ENCODE measurements around the gene TCF7L2. TPM values are rescaled to one million over a fixed set of nuclear protein-coding genes. Genes with fewer than 3 reads are reported as not detected.

The TCF7L2 gene
- total and polyA plus RNA-seq, 9 donors, result 14.9 to 77.3 (median 51.5) TPM

DNA sequence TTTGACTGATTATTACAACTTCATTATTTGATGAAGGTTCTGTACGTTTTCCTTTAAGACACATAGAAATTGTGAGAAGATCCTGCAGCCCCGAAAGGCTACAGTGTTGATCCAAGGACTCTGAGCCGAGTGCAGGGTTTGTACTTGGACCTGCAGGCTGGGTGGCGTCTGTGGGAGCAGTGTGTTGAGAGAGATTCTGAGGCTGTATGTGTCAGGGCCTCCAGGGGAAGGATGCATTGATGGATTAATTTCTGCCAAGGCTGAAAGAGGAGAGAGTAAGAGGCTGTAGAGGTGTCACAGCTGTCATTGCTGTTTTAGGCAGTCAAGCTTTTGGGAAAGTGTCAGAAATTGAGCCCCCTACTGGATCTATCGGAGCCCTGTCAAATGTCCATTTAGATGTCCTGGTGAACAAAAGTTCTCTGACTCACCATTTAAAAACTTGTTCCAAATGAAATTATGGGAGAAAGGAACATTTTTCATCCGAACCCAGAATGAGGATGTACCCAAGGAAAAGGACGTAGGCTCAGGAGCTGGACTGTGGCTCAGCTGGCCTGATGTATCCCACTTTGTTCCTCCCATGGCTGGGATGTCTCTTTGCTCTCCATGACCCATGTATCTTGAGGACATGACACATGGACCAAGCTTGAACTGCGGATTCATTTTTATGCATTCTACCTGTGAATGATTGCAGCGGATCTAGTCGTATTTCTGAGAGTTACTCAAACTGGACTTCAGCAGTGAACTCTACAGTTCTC, 102.2 kb downstream of the TCF7L2 start:
- 63% methylated on average over 4 of the region's 10 CpGs for WGBS (ENCODE audit: insufficient coverage)
- DNase-seq, result peak; percentile 40
- Histone ChIP-seq H3K4me1 (ENCODE audit: control insufficient read depth, insufficient read depth, low read length) (peaks cover 24% of the 10 kb centered on the region), H3K9me3 (replicated peaks; ENCODE audit: control insufficient read depth, low read depth, low read length) (no peaks in the 10 kb centered on the region), H3K27me3 (ENCODE audit: control insufficient read depth, insufficient read depth, low read length) (no peaks in the 10 kb centered on the region), H3K36me3 (ENCODE audit: control insufficient read depth, insufficient read depth, low read length) (peaks cover 11% of the 10 kb centered on the region), H3K27ac (ENCODE audit: low read length) (no peak overlapping the region), H3K4me3 (ENCODE audit: low read length) (no peak overlapping the region)

DNA sequence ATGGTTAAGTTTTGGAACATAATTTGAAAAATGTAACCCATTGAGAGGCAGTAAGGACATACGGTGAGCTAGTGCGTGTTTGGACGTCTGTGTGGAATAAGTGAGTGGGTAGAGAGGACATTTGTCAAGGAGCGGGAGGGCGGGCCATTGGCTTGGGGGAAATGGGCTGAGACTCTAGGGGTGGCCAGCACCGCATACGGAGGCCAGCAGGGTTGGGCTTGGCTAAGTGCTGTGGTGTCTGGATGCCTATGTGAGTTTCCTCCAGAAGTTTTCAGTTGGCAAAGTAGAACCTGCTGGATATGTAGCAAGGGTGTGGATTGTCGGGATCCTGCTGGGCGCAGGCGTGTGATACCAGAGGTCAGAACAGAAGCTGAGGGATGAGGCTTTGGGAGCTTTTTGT, 103.0 kb downstream of the TCF7L2 start:
- Histone ChIP-seq H3K27ac (ENCODE audit: low read length) (peak overlapping the region; percentile 54), H3K36me3 (ENCODE audit: control insufficient read depth, insufficient read depth, low read length) (peaks cover 11% of the 10 kb centered on the region), H3K4me3 (ENCODE audit: low read length) (no peak overlapping the region), H3K9me3 (replicated peaks; ENCODE audit: control insufficient read depth, low read depth, low read length) (no peaks in the 10 kb centered on the region), H3K4me1 (ENCODE audit: control insufficient read depth, insufficient read depth, low read length) (peaks cover 24% of the 10 kb centered on the region), H3K27me3 (ENCODE audit: control insufficient read depth, insufficient read depth, low read length) (no peaks in the 10 kb centered on the region)
- 66% methylated on average over 8 of the region's 10 CpGs for WGBS (ENCODE audit: insufficient coverage)
- no peak for DNase-seq

DNA sequence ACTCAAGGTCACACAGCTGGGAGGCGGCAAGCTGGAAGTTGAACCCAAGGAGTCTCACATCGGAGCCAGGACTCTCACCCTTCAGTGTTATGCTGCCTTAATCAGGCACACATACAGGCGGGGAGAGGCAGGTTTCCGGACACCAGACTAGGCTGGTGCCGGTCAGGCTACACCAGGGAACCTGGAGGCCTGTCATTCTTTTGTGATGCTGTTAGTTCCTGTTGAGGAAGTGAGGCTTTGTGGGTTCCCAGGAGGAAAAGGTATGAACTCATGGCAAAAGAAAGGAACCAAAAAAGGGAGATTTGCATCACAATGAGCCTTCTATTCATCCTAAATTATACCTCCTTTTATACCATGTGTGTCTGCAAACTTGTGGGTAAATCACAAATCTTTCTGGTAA, 103.8 kb downstream of the TCF7L2 start:
- Histone ChIP-seq H3K27ac (ENCODE audit: low read length) (peak overlapping the region; percentile 54), H3K9me3 (replicated peaks; ENCODE audit: control insufficient read depth, low read depth, low read length) (no peaks in the 10 kb centered on the region), H3K4me1 (ENCODE audit: control insufficient read depth, insufficient read depth, low read length) (peaks cover 27% of the 10 kb centered on the region), H3K36me3 (ENCODE audit: control insufficient read depth, insufficient read depth, low read length) (peaks cover 11% of the 10 kb centered on the region), H3K27me3 (ENCODE audit: control insufficient read depth, insufficient read depth, low read length) (no peaks in the 10 kb centered on the region), H3K4me3 (ENCODE audit: low read length) (no peak overlapping the region)
- DNase-seq, result no peak
- WGBS (ENCODE audit: insufficient coverage), result 80% methylated on average over 1 of the region's 5 CpGs

DNA sequence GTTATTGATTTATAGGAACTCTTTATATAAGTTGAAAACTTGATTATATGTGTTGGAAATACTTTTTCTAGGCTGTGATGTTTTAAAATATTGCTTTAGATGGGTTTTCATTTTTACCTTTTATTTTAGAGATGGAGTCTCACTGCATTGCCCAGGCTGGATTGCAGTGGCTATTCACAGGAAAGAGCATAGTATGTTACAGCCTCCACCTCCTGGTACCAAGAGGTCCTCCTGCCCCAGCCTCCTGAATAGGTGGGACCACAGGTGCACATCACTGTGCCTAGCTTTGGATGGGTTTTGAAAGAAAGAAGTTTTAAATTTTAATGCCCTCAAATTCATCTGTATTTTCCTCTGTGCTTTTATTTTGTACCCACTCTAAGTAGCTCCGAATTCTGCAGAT, 105.4 kb downstream of the TCF7L2 start:
- Histone ChIP-seq H3K9me3 (replicated peaks; ENCODE audit: control insufficient read depth, low read depth, low read length) (no peaks in the 10 kb centered on the region), H3K36me3 (ENCODE audit: control insufficient read depth, insufficient read depth, low read length) (peaks cover 2% of the 10 kb centered on the region), H3K4me1 (ENCODE audit: control insufficient read depth, insufficient read depth, low read length) (peaks cover 36% of the 10 kb centered on the region), H3K27ac (ENCODE audit: low read length) (no peak overlapping the region), H3K4me3 (ENCODE audit: low read length) (no peak overlapping the region), H3K27me3 (ENCODE audit: control insufficient read depth, insufficient read depth, low read length) (no peaks in the 10 kb centered on the region)
- no peak for DNase-seq
- WGBS (ENCODE audit: insufficient coverage), result no CpG with 5 or more reads among the region's 1 CpG

DNA sequence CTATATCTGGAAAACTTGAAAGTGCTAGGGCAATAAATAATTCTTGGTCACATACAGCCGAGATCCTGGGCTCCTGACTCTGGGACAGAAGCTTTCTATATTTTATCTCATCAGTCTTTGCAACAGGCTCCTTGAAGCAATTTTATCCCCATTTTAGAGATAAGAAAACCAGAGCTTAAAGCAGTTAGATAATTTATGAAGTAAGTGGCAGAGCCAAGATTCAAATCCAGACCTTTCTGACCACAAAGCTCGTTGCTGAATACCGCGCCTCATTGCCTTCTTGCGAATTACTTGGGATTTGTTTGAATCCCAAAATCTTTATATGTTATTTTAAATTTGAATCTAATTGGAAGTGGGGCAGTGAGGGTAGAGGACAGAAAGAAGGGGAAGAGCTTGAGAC, 106.0 kb downstream of the TCF7L2 start:
- Histone ChIP-seq H3K4me1 (ENCODE audit: control insufficient read depth, insufficient read depth, low read length) (peaks cover 42% of the 10 kb centered on the region), H3K9me3 (replicated peaks; ENCODE audit: control insufficient read depth, low read depth, low read length) (no peaks in the 10 kb centered on the region), H3K27me3 (ENCODE audit: control insufficient read depth, insufficient read depth, low read length) (no peaks in the 10 kb centered on the region), H3K36me3 (ENCODE audit: control insufficient read depth, insufficient read depth, low read length) (peaks cover 2% of the 10 kb centered on the region), H3K4me3 (ENCODE audit: low read length) (no peak overlapping the region), H3K27ac (ENCODE audit: low read length) (no peak overlapping the region)
- DNase-seq, result no peak
- no CpG with 5 or more reads among the region's 5 CpGs for WGBS (ENCODE audit: insufficient coverage)

DNA sequence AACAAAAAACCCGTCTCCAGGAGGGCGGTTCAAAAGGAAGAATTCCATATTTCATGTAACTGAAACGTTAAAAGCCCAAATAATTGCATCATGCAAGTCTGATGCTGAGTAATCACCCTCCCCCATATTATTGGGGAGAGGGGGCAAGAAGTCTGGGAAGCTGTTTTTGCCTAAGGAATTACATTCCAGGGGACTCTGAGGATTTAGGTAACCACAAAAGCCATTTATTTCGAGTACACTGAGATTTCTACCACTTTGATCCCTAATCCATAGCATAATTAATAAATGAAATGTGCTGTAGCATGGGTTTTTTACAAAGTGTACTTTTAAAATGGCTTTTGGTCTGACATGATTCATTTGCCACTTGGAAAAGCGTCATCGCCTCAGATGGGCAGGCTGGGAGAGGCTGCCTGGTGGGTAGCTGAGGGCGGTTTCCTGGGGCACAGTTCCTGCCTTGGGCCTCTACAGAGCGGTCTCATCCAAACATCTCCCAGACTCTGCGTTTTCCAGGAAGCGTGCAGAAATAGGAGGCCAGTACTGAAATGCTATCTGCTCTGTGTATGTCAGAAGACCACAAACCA, 106.5 kb downstream of the TCF7L2 start:
- Histone ChIP-seq H3K27me3 (ENCODE audit: control insufficient read depth, insufficient read depth, low read length) (no peaks in the 10 kb centered on the region), H3K4me3 (ENCODE audit: low read length) (no peak overlapping the region), H3K27ac (ENCODE audit: low read length) (no peak overlapping the region), H3K36me3 (ENCODE audit: control insufficient read depth, insufficient read depth, low read length) (peaks cover 2% of the 10 kb centered on the region), H3K4me1 (ENCODE audit: control insufficient read depth, insufficient read depth, low read length) (peaks cover 47% of the 10 kb centered on the region), H3K9me3 (replicated peaks; ENCODE audit: control insufficient read depth, low read depth, low read length) (no peaks in the 10 kb centered on the region)
- no peak for DNase-seq
- WGBS (ENCODE audit: insufficient coverage), result 77% methylated on average over 2 of the region's 10 CpGs

DNA sequence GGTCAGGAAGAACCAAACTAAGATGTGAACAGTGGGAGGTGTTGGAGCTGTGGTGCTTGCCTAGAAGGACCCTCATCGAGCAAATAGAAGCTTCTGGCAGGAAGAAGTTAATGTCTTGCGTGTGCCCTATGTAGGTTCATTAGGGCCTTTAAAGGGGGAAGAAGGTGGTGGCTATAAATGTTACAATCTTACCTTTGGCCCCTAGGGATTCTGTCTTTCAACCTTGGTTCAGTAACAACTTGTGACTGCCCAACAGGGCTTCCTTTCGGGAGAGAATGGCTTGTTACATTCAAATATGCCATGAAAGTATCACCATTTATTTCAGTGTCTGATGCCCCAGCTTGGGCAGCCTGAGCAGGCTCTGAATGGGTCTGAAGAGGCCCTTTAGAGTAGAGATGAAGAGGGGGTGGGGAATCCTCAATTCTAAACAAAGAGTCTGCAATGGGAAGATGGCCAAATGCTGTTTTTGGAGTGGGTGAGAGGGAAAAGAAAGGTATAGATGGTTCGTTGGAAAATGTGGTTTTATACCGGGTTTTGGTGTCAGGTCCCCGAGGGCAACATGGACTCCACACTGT, 108.0 kb downstream of the TCF7L2 start:
- 9% methylated on average over 4 of the region's 6 CpGs for WGBS (ENCODE audit: insufficient coverage)
- peaks cover 50% of the 10 kb centered on the region for H3K4me1 ChIP-seq (ENCODE audit: control insufficient read depth, insufficient read depth, low read length)
- H3K36me3 ChIP-seq (ENCODE audit: control insufficient read depth, insufficient read depth, low read length), result peaks cover 2% of the 10 kb centered on the region
- no peaks in the 10 kb centered on the region for H3K27me3 ChIP-seq (ENCODE audit: control insufficient read depth, insufficient read depth, low read length)
- DNase-seq, result peak; percentile 39
- H3K27ac ChIP-seq (ENCODE audit: low read length), result peak overlapping the region; percentile 40
- no peaks in the 10 kb centered on the region for H3K9me3 ChIP-seq (replicated peaks; ENCODE audit: control insufficient read depth, low read depth, low read length)
- H3K4me3 ChIP-seq (ENCODE audit: low read length), result no peak overlapping the region

DNA sequence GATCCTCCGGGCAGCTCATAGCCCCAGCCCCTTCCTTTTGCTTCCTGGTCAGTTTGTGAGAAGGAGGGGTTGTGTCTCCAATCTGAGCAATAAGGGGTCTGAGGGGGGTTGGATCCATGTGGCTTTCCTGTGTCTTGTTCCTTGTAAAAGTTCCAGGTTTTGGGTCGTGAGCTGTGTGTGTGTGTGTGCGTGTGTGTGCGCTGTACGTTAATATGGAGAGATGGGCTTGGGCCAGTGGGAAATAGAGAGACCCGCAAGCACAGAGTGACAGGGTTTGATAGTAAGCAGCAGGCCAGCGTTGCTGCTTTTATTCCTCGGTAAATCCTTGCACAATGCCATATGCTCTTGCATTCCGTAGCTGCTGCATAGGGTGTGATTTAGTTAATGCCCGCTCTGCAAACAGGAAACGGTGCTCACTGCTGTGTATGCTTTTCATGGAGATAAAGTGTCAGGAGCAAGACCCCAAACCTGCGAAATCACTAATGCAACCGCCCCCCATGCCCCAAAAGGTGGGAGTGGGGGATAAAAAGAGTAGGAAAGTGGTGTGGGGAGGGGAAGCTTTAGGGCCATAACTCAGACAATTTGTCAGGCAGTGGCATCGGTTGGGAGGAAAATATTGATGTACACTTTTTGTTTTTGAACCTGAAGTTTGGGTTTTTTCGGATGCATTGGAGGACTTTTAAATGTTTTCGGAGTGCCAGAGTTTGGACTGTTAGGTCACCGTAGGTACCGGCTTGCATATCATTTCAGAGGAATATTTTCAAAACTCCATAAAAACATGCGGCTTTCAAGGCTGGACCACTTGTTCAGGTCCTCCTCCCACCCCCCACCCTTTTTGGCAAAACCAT, 108.7 kb downstream of the TCF7L2 start:
- H3K27ac ChIP-seq (ENCODE audit: low read length), result peak overlapping the region; percentile 40
- no peak overlapping the region for H3K4me3 ChIP-seq (ENCODE audit: low read length)
- H3K36me3 ChIP-seq (ENCODE audit: control insufficient read depth, insufficient read depth, low read length), result peaks cover 3% of the 10 kb centered on the region
- WGBS (ENCODE audit: insufficient coverage), result 10% methylated on average over 7 of the region's 19 CpGs
- no peaks in the 10 kb centered on the region for H3K9me3 ChIP-seq (replicated peaks; ENCODE audit: control insufficient read depth, low read depth, low read length)
- H3K4me1 ChIP-seq (ENCODE audit: control insufficient read depth, insufficient read depth, low read length), result peaks cover 56% of the 10 kb centered on the region
- DNase-seq, result peak; percentile 48
- H3K27me3 ChIP-seq (ENCODE audit: control insufficient read depth, insufficient read depth, low read length), result no peaks in the 10 kb centered on the region

DNA sequence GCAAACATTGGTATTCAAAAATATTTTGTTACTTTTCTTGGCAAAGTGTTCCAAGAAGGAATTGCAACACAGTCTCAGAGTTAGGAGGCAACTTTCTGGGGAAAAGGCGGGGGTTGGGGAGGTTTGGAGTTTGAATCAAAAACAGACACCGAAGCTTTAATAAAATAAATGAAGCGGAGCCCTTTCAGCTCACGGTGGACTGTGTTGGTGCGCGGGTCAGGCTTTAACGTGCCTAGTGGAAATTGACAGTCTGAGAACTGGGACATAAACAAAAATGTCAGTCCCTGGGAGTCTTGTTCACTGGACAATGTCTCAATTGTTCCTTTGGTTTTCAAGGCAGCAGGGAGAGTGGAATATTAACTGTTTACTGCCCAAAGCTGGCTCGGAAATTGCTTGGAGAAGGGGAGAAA, 109.3 kb downstream of the TCF7L2 start:
- Histone ChIP-seq H3K9me3 (replicated peaks; ENCODE audit: control insufficient read depth, low read depth, low read length) (no peaks in the 10 kb centered on the region), H3K27ac (ENCODE audit: low read length) (peak overlapping the region; percentile 26), H3K4me3 (ENCODE audit: low read length) (no peak overlapping the region), H3K36me3 (ENCODE audit: control insufficient read depth, insufficient read depth, low read length) (peaks cover 5% of the 10 kb centered on the region), H3K4me1 (ENCODE audit: control insufficient read depth, insufficient read depth, low read length) (peaks cover 56% of the 10 kb centered on the region), H3K27me3 (ENCODE audit: control insufficient read depth, insufficient read depth, low read length) (no peaks in the 10 kb centered on the region)
- DNase-seq, result peak; percentile 67
- WGBS (ENCODE audit: insufficient coverage), result 12% methylated on average over 6 of the region's 8 CpGs

Data from muscle of leg (tissue), 11 donors.